ENCODE data around the gene MTR.

The MTR gene

GRCh38 chr1:236779312-236779711 lies 15.8 kb upstream of the MTR start:
- no peak for DNase-seq (ENCODE audit: low spot score)

GRCh38 chr1:236785477-236785876 lies 9.6 kb upstream of the MTR start:
- no peak for DNase-seq (ENCODE audit: low spot score)

GRCh38 chr1:236786453-236786852 lies 8.6 kb upstream of the MTR start:
- DNase-seq (ENCODE audit: low spot score): no peak

- no peak for DNase-seq (ENCODE audit: low spot score)
Observed at GRCh38 chr1:236794585-236795034, 482 bp upstream of the MTR start.

- no peak for DNase-seq (ENCODE audit: low spot score)
Observed at GRCh38 chr1:236795757-236796667, 920 bp downstream of the MTR start.

GRCh38 chr1:236799001-236799400 lies 3.9 kb downstream of the MTR start:
- no peak for DNase-seq (ENCODE audit: low spot score)

- no peak for DNase-seq (ENCODE audit: low spot score)
Observed at GRCh38 chr1:236800002-236800620, 5.0 kb downstream of the MTR start.

- DNase-seq (ENCODE audit: low spot score): no peak
Observed at GRCh38 chr1:236800623-236801022, 5.5 kb downstream of the MTR start.

GRCh38 chr1:236802264-236802663 lies 7.2 kb downstream of the MTR start:
- DNase-seq (ENCODE audit: low spot score): no peak

- DNase-seq (ENCODE audit: low spot score): no peak
Observed at GRCh38 chr1:236806634-236807033, 11.5 kb downstream of the MTR start.

- DNase-seq (ENCODE audit: low spot score): no peak
Observed at GRCh38 chr1:236808005-236808404, 12.9 kb downstream of the MTR start.

GRCh38 chr1:236808564-236809130 lies 13.6 kb downstream of the MTR start:
- no peak for DNase-seq (ENCODE audit: low spot score)

- no peak for DNase-seq (ENCODE audit: low spot score)
Observed at GRCh38 chr1:236809148-236809547, 14.1 kb downstream of the MTR start.

GRCh38 chr1:236810018-236810417 lies 14.9 kb downstream of the MTR start:
- no peak for DNase-seq (ENCODE audit: low spot score)

GRCh38 chr1:236812334-236813030 lies 17.4 kb downstream of the MTR start:
- no peak for DNase-seq (ENCODE audit: low spot score)

GRCh38 chr1:236815941-236816340 lies 20.8 kb downstream of the MTR start:
- DNase-seq (ENCODE audit: low spot score): no peak

- DNase-seq (ENCODE audit: low spot score): no peak
Observed at GRCh38 chr1:236819856-236820255, 24.8 kb downstream of the MTR start.

- no peak for DNase-seq (ENCODE audit: low spot score)
Observed at GRCh38 chr1:236821091-236821627, 26.1 kb downstream of the MTR start.

- no peak for DNase-seq (ENCODE audit: low spot score)
Observed at GRCh38 chr1:236823559-236823958, 28.5 kb downstream of the MTR start.

GRCh38 chr1:236829085-236829484 lies 34.0 kb downstream of the MTR start:
- DNase-seq (ENCODE audit: low spot score): no peak

- no peak for DNase-seq (ENCODE audit: low spot score)
Observed at GRCh38 chr1:236830116-236830515, 35.0 kb downstream of the MTR start.

- no peak for DNase-seq (ENCODE audit: low spot score)
Observed at GRCh38 chr1:236830560-236830959, 35.5 kb downstream of the MTR start.
